Measurements from ENCODE around the gene SKAP1. TPM values are rescaled to one million over a fixed set of nuclear protein-coding genes. Genes with fewer than 3 reads are reported as not detected.

SKAP1 gene
- total and polyA plus RNA-seq, 11 donors: 0.25 to 5.3 (median 0.38) TPM; not detected in 6

GRCh38 chr17:48384164-48384563, 45.9 kb downstream of the SKAP1 start:
- Histone ChIP-seq H3K27ac (no peak overlapping the region), H3K4me3 (no peak overlapping the region), H3K4me1 (no peaks in the 10 kb centered on the region), H3K36me3 (no peaks in the 10 kb centered on the region), H3K27me3 (peaks cover 0 to 79% (median 25%) of the 10 kb centered on the region in 9 donors), H3K9me3 (no peaks in the 10 kb centered on the region)
- ATAC-seq: no peak
- TF ChIP-seq CTCF (IDR thresholded peaks at IDR 0.05): no peak
- no peak for TF ChIP-seq POLR2A (IDR thresholded peaks at IDR 0.05)
- intact Hi-C loops (cut with DNase I): no loop called here
- DNase-seq: no peak
- 85 to 94% (median 89%) methylated on average over 3 of the region's 3 CpGs for WGBS, 4 donors

GRCh38 chr17:48382989-48383388, 47.0 kb downstream of the SKAP1 start:
- intact Hi-C loops (cut with DNase I): no loop called here
- 88 to 94% (median 90%) methylated on average over 3 of the region's 3 CpGs for WGBS, 4 donors
- TF ChIP-seq CTCF (IDR thresholded peaks at IDR 0.05): no peak
- no peak for TF ChIP-seq POLR2A (IDR thresholded peaks at IDR 0.05)
- H3K9me3 ChIP-seq: no peaks in the 10 kb centered on the region
- H3K4me3 ChIP-seq: no peak overlapping the region
- no peaks in the 10 kb centered on the region for H3K4me1 ChIP-seq
- no peak overlapping the region for H3K27ac ChIP-seq
- H3K36me3 ChIP-seq: no peaks in the 10 kb centered on the region
- DNase-seq: no peak
- no peak for ATAC-seq
- H3K27me3 ChIP-seq: peaks cover 0 to 79% (median 24%) of the 10 kb centered on the region in 9 donors

GRCh38 chr17:48378708-48379392, 51.2 kb downstream of the SKAP1 start:
- Histone ChIP-seq H3K4me3 (no peak overlapping the region), H3K27me3 (peaks cover 0 to 77% (median 25%) of the 10 kb centered on the region in 9 donors), H3K4me1 (no peaks in the 10 kb centered on the region), H3K27ac (no peak overlapping the region), H3K9me3 (no peaks in the 10 kb centered on the region), H3K36me3 (no peaks in the 10 kb centered on the region)
- 82 to 88% (median 85%) methylated on average over 3 of the region's 3 CpGs for WGBS, 4 donors
- ATAC-seq: no peak
- DNase-seq: no peak
- intact Hi-C loops (cut with DNase I): no loop called here
- TF ChIP-seq POLR2A (IDR thresholded peaks at IDR 0.05): no peak

GRCh38 chr17:48378238-48378637, 51.8 kb downstream of the SKAP1 start:
- H3K4me3 ChIP-seq: no peak overlapping the region
- no peaks in the 10 kb centered on the region for H3K9me3 ChIP-seq
- WGBS, 4 donors: 28 to 49% (median 40%) methylated on average over 3 of the region's 3 CpGs
- no peak overlapping the region for H3K27ac ChIP-seq
- no peaks in the 10 kb centered on the region for H3K4me1 ChIP-seq
- no peak for DNase-seq
- intact Hi-C loops (cut with DNase I): no loop called here
- no peak for TF ChIP-seq POLR2A (IDR thresholded peaks at IDR 0.05)
- TF ChIP-seq CTCF (IDR thresholded peaks at IDR 0.05): no peak
- H3K27me3 ChIP-seq: peaks cover 0 to 82% (median 23%) of the 10 kb centered on the region in 9 donors
- no peaks in the 10 kb centered on the region for H3K36me3 ChIP-seq
- no peak for ATAC-seq

Measured in heart left ventricle (tissue), 16 donors.